Esophagus (tissue), 2 donors: ENCODE data around the gene RNF103. TPM values are rescaled to one million over a fixed set of nuclear protein-coding genes. Genes with fewer than 3 reads are reported as not detected.

Experiments
- H3K27ac ChIP-seq, 2 donors: one replicate each; pipeline ENCODE4 v1.5.1; 2013; ENCODE audit warnings: low read depth in 2 of 2, mild to moderate bottlenecking in 2 of 2, inconsistent platforms in 1 of 2, low read length in 1 of 2, moderate library complexity in 1 of 2
- H3K27me3 ChIP-seq, 2 donors: one replicate each; pipeline ENCODE4 v1.6.1; 2013; ENCODE audit warnings: low read length in 2 of 2, control low read depth in 1 of 2, mild to moderate bottlenecking in 1 of 2; ENCODE audit not compliant: insufficient read depth in 2 of 2, control insufficient read depth in 1 of 2
- H3K36me3 ChIP-seq, 2 donors: one replicate each; pipeline ENCODE4 v1.6.1; 2013; ENCODE audit warnings: low read length in 1 of 2; ENCODE audit not compliant: control insufficient read depth in 2 of 2, insufficient read depth in 2 of 2
- H3K4me1 ChIP-seq, 2 donors: one replicate each; pipeline ENCODE4 v1.6.1; 2013; ENCODE audit warnings: low read length in 1 of 2; ENCODE audit not compliant: control insufficient read depth in 2 of 2, insufficient read depth in 2 of 2
- H3K4me3 ChIP-seq, 2 donors: one replicate each; pipeline ENCODE4 v1.5.1; 2013; ENCODE audit warnings: low read length in 2 of 2, mild to moderate bottlenecking in 2 of 2, low read depth in 1 of 2, moderate library complexity in 1 of 2
- H3K9me3 ChIP-seq, 2 donors: one replicate each; pipeline ENCODE4 v1.6.1; 2013; ENCODE audit warnings: mild to moderate bottlenecking in 2 of 2, low read depth in 1 of 2, low read length in 1 of 2, moderate library complexity in 1 of 2; ENCODE audit not compliant: control insufficient read depth in 2 of 2, insufficient read depth in 1 of 2
- WGBS, 2 donors: extraction: QIAGEN DNeasy Blood & Tissue Kit; methylation state at CpG; one replicate each; pipeline ENCODE4 v1.1.7; 2013; 5-methylcytosine and 5-hydroxymethylcytosine counted together
- polyA plus RNA-seq, 2 donors: library from polyadenylated mRNA; stranded (reverse); fragments of 200-250 nt; gene quantifications; one replicate each; pipeline ENCODE4 v1.2.3, GENCODE V29; 2013
- donor health status: healthy with polysubstance abuse.
- donor health status: Bipolar disorder and iron deficiency.

Gene RNF103
- polyA plus RNA-seq, 2 donors: 13.7 to 20.2 TPM

- Histone ChIP-seq H3K27ac (no peak overlapping the region), H3K9me3 (no peaks in the 10 kb centered on the region), H3K4me3 (no peak overlapping the region), H3K36me3 (no peaks in the 10 kb centered on the region), H3K4me1 (peaks cover 0 to 3% of the 10 kb centered on the region in 2 donors), H3K27me3 (no peaks in the 10 kb centered on the region)
- 44 to 70% methylated on average over 3 of the region's 3 CpGs for WGBS, 2 donors
Observed at GRCh38 chr2:86628091-86628522, 4.4 kb upstream of the RNF103 start.

GRCh38 chr2:86627550-86627949 lies 3.9 kb upstream of the RNF103 start:
- Histone ChIP-seq H3K4me1 (peaks cover 0 to 3% of the 10 kb centered on the region in 2 donors), H3K9me3 (no peaks in the 10 kb centered on the region), H3K27ac (no peak overlapping the region), H3K36me3 (no peaks in the 10 kb centered on the region), H3K4me3 (no peak overlapping the region), H3K27me3 (no peaks in the 10 kb centered on the region)
- WGBS, 2 donors: 96 to 100% methylated on average over 3 of the region's 3 CpGs

- no peak overlapping the region for H3K27ac ChIP-seq
- H3K27me3 ChIP-seq: no peaks in the 10 kb centered on the region
- WGBS, 2 donors: 85 to 93% methylated on average over 4 of the region's 4 CpGs
Observed at GRCh38 chr2:86625096-86625495, 1.4 kb upstream of the RNF103 start.

GRCh38 chr2:86624267-86624547 lies 542 bp upstream of the RNF103 start:
- Histone ChIP-seq H3K9me3 (no peaks in the 10 kb centered on the region), H3K36me3 (no peaks in the 10 kb centered on the region), H3K27ac (peak overlapping the region; percentile 71 to 99), H3K4me3 (peak overlapping the region in 1 of 2 donors; percentile 67), H3K27me3 (no peaks in the 10 kb centered on the region), H3K4me1 (no peaks in the 10 kb centered on the region)
- 79 to 87% methylated on average over 6 of the region's 6 CpGs for WGBS, 2 donors

More at GRCh38 chr2:86625096-86625495, 1.4 kb upstream of the RNF103 start:
- H3K9me3 ChIP-seq: no peaks in the 10 kb centered on the region
- no peaks in the 10 kb centered on the region for H3K4me1 ChIP-seq
- no peaks in the 10 kb centered on the region for H3K36me3 ChIP-seq
- H3K4me3 ChIP-seq: no peak overlapping the region

GRCh38 chr2:86623043-86623493 lies 597 bp downstream of the RNF103 start:
- H3K4me3 ChIP-seq: peak overlapping the region; percentile 67 to 77
- H3K27ac ChIP-seq: peak overlapping the region; percentile 99
- H3K4me1 ChIP-seq: no peaks in the 10 kb centered on the region
- H3K36me3 ChIP-seq: no peaks in the 10 kb centered on the region
- no peaks in the 10 kb centered on the region for H3K27me3 ChIP-seq
- WGBS, 2 donors: 0% methylated on average over 40 to 56 of the region's 56 CpGs
- H3K9me3 ChIP-seq: no peaks in the 10 kb centered on the region

GRCh38 chr2:86622519-86623042 lies 1.1 kb downstream of the RNF103 start:
- Histone ChIP-seq H3K4me3 (peak overlapping the region; percentile 67 to 77), H3K4me1 (no peaks in the 10 kb centered on the region), H3K36me3 (no peaks in the 10 kb centered on the region), H3K27ac (peak overlapping the region; percentile 99), H3K27me3 (no peaks in the 10 kb centered on the region), H3K9me3 (no peaks in the 10 kb centered on the region)
- 0% methylated on average over 28 to 29 of the region's 29 CpGs for WGBS, 2 donors

- Histone ChIP-seq H3K9me3 (no peaks in the 10 kb centered on the region), H3K4me3 (peak overlapping the region in 1 of 2 donors; percentile 67), H3K27ac (no peak overlapping the region), H3K4me1 (no peaks in the 10 kb centered on the region), H3K27me3 (no peaks in the 10 kb centered on the region), H3K36me3 (no peaks in the 10 kb centered on the region)
- WGBS, 2 donors: 6 to 11% methylated on average over 6 of the region's 6 CpGs
Observed at GRCh38 chr2:86621280-86621943, 2.3 kb downstream of the RNF103 start.

GRCh38 chr2:86617738-86618137 lies 5.9 kb downstream of the RNF103 start:
- Histone ChIP-seq H3K27me3 (no peaks in the 10 kb centered on the region), H3K4me3 (no peak overlapping the region), H3K4me1 (no peaks in the 10 kb centered on the region), H3K27ac (no peak overlapping the region), H3K36me3 (peaks cover 0 to 6% of the 10 kb centered on the region in 2 donors), H3K9me3 (no peaks in the 10 kb centered on the region)

- H3K9me3 ChIP-seq: no peaks in the 10 kb centered on the region
- H3K27me3 ChIP-seq: no peaks in the 10 kb centered on the region
- H3K4me1 ChIP-seq: no peaks in the 10 kb centered on the region
- peaks cover 0 to 6% of the 10 kb centered on the region in 2 donors for H3K36me3 ChIP-seq
- no peak overlapping the region for H3K27ac ChIP-seq
- 90 to 93% methylated on average over 3 of the region's 3 CpGs for WGBS, 2 donors
- no peak overlapping the region for H3K4me3 ChIP-seq
Observed at GRCh38 chr2:86617153-86617552, 6.5 kb downstream of the RNF103 start.

- WGBS, 2 donors: 58 to 78% methylated on average over 3 of the region's 3 CpGs
Observed at GRCh38 chr2:86616502-86616901, 7.2 kb downstream of the RNF103 start.

More at GRCh38 chr2:86616502-86616901, 7.2 kb downstream of the RNF103 start:
- no peaks in the 10 kb centered on the region for H3K9me3 ChIP-seq
- no peaks in the 10 kb centered on the region for H3K27me3 ChIP-seq
- peaks cover 0 to 6% of the 10 kb centered on the region in 2 donors for H3K36me3 ChIP-seq
- H3K27ac ChIP-seq: no peak overlapping the region
- no peak overlapping the region for H3K4me3 ChIP-seq
- H3K4me1 ChIP-seq: no peaks in the 10 kb centered on the region
